Ishikawa (cell line): ENCODE data around the gene IGLON5.

Experiments
- CEBPB ChIP-seq: IDR thresholded peaks from 2 replicates; pipeline ENCODE4 v1.6.1; 2012
- CREB1 ChIP-seq: IDR thresholded peaks from 2 replicates; pipeline ENCODE4 v1.6.1; 2012; ENCODE audit warnings: low read depth
- EGR1 ChIP-seq: IDR thresholded peaks from 2 replicates; pipeline ENCODE4 v1.6.1; 2012
- EP300 ChIP-seq: IDR thresholded peaks from 2 replicates; pipeline ENCODE4 v1.6.1; 2012; ENCODE audit warnings: borderline replicate concordance
- FOXM1 ChIP-seq: IDR thresholded peaks from 2 replicates; pipeline ENCODE4 v1.6.1; 2012; ENCODE audit warnings: low read depth, borderline replicate concordance
- NFIC ChIP-seq: IDR thresholded peaks from 2 replicates; pipeline ENCODE4 v1.6.1; 2012
- RAD21 ChIP-seq: IDR thresholded peaks from 2 replicates; pipeline ENCODE4 v1.6.1; 2012; ENCODE audit warnings: low read depth
- TAF1 ChIP-seq: IDR thresholded peaks from 2 replicates; pipeline ENCODE4 v1.6.1; 2012; ENCODE audit warnings: low read depth, mild to moderate bottlenecking
- TCF12 ChIP-seq: IDR thresholded peaks from 2 replicates; pipeline ENCODE4 v1.6.1; 2012; ENCODE audit warnings: low read depth
- TEAD4 ChIP-seq: IDR thresholded peaks from 2 replicates; pipeline ENCODE4 v1.6.1; 2012
- YY1 ChIP-seq: IDR thresholded peaks from 2 replicates; pipeline ENCODE4 v1.6.1; 2012; ENCODE audit warnings: low read depth
- TF ChIP-seq, protein P1 (sequence below): IDR thresholded peaks from 2 replicates; pipeline ENCODE4 v1.6.1; 2012; ENCODE audit warnings: low read depth, mild to moderate bottlenecking
- TF ChIP-seq, protein P2 (sequence below): IDR thresholded peaks from 2 replicates; pipeline ENCODE4 v1.6.1; 2012

The IGLON5 gene

DNA sequence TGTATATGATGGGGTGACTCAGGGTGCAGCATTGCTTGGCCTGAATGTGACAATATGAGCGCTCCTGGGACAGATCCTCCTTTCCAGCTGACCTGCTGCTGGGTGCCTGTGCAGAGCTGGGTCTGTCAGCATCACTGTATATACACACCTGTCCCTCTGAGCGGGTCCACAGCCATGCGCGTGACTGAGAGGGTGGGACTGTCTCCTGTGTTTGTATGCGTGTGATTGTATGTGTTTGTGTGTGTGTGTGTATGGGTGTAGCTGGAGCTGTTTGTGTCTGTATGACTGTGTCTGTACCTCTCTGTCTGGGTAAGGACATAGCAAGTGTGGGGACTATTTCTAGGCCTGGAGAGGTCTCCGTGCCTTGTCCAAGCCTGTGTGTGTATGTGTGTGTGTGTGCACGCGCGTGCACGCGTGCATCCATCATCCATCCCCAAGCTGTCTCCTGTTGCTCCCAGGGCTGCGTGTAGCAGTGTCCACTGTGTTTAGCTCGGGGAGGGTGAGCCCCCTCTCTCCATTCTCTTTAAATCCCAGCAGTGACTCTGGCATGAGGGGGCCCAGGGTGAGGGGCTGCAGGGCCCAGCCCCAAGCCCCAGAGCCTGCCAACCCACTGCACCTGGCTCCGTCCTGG lies 8.3 kb downstream of the IGLON5 start:
- no peak for TF ChIP-seq YY1
- TF ChIP-seq, protein P1, sequence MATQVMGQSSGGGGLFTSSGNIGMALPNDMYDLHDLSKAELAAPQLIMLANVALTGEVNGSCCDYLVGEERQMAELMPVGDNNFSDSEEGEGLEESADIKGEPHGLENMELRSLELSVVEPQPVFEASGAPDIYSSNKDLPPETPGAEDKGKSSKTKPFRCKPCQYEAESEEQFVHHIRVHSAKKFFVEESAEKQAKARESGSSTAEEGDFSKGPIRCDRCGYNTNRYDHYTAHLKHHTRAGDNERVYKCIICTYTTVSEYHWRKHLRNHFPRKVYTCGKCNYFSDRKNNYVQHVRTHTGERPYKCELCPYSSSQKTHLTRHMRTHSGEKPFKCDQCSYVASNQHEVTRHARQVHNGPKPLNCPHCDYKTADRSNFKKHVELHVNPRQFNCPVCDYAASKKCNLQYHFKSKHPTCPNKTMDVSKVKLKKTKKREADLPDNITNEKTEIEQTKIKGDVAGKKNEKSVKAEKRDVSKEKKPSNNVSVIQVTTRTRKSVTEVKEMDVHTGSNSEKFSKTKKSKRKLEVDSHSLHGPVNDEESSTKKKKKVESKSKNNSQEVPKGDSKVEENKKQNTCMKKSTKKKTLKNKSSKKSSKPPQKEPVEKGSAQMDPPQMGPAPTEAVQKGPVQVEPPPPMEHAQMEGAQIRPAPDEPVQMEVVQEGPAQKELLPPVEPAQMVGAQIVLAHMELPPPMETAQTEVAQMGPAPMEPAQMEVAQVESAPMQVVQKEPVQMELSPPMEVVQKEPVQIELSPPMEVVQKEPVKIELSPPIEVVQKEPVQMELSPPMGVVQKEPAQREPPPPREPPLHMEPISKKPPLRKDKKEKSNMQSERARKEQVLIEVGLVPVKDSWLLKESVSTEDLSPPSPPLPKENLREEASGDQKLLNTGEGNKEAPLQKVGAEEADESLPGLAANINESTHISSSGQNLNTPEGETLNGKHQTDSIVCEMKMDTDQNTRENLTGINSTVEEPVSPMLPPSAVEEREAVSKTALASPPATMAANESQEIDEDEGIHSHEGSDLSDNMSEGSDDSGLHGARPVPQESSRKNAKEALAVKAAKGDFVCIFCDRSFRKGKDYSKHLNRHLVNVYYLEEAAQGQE: no peak
- no peak for TF ChIP-seq RAD21
- no peak for TF ChIP-seq TCF12
- TF ChIP-seq, protein P2, sequence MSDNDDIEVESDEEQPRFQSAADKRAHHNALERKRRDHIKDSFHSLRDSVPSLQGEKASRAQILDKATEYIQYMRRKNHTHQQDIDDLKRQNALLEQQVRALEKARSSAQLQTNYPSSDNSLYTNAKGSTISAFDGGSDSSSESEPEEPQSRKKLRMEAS: no peak
- no peak for TF ChIP-seq CREB1

DNA sequence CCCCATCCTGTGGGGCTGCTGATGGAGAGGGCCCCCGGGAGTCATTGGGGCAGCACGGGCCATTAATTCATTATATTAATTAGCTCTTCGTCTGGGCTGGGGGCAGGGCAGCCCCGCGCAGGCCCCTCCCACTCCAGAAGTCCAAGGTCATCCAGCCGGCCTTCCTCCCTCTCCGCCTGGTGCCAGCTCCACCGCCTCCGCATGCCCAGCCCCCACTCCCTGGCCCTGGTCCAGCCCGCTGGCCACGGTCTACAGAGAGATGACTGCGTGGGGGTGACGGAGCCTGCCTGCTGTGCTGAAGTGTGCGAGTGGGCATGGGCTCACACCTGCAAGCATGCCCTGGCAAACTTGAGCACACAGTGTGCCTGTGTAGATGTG lies 8.8 kb downstream of the IGLON5 start:
- TF ChIP-seq NFIC (peak; percentile 46; the same call in 1 of the 2 replicates), TEAD4 (no peak), RAD21 (no peak), EGR1 (peak; percentile 58; the same call in 1 of the 2 replicates)

DNA sequence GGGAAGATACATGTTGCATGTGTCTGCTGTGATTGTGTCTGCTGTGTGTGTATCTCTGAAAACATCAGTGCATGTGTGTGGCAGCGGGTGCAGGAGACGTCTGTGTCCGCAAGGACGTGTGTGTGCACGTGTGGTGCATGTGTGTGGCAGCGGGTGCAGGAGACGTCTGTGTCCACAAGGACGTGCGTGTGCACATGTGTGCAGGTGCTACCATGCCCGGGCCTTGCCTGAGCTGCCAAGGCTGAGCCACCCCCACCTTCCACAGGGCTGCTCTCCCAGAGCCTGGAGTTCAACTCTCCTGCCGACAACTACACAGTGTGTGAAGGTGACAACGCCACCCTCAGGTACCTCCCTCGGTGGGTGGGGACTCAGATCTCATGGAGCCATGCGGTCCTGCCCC lies 10.4 kb downstream of the IGLON5 start:
- TF ChIP-seq TCF12 (no peak), YY1 (no peak), RAD21 (no peak), CREB1 (no peak), CEBPB (no peak), TAF1 (no peak), NFIC (no peak), FOXM1 (no peak), EP300 (no peak)
- TF ChIP-seq, protein P2: no peak
- TF ChIP-seq, protein P1: no peak

DNA sequence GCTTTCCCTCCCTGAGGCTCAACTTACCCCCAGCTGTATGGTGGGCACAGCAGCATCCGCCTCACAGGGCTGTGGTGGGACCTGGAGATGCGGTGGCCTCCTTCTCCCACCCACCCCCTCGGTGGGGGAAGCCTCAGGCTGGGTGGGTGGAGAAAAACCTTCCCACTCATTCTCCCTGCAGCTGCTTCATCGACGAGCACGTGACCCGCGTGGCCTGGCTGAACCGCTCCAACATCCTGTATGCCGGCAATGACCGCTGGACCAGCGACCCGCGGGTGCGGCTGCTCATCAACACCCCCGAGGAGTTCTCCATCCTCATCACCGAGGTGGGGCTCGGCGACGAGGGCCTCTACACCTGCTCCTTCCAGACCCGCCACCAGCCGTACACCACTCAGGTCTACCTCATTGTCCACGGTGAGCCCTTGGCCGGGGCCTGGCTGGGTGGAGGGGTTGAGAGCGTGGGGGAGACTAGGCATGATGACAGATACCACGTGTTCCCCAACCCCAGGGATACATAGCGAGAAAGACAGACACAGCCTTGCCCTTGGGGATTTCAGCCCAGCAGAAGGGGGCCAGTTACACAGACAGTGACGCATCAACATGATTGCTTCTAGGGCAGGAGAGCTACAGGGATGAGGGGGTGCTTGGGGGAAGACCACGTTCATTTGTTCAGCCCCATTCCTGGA lies 12.2 kb downstream of the IGLON5 start:
- TF ChIP-seq, protein P2: no peak
- TF ChIP-seq CREB1 (no peak), TAF1 (no peak), EP300 (no peak), FOXM1 (no peak), TEAD4 (no peak), EGR1 (no peak), CEBPB (no peak)
- TF ChIP-seq, protein P1: no peak

DNA sequence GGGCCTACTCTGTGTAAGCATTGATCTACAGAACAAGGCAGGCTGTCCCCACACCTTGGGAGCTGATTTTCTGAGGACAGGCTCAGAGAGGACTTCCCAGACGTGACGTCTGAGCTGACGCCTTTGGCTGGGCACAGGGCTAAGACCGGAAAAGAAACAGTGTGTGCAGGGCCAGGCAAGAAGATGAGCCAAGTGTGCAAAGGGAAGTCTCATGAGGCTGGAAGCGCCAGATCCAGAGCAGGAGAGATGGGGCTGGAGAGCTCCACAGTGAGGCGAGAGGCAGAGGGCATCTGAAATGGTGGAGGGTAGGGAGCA lies 12.7 kb downstream of the IGLON5 start:
- TF ChIP-seq FOXM1 (no peak), YY1 (no peak), TEAD4 (no peak), CREB1 (no peak), RAD21 (no peak), CEBPB (no peak)
